COLO668 (cell line): ENCODE measurements around the gene COA8.
"Not testable (repeated sequence)": the region's sequence is repeated elsewhere in the genome, so short reads cannot be mapped to it uniquely, and the experiment has no call there.

Experiments used
- DNase-seq: peaks from one replicate; lab custom pipeline; 2025; ENCODE audit not compliant: unreplicated experiment; lab: John Stamatoyannopoulos, UW

The COA8 gene

GRCh38 chr14:103525430-103526246 is 37.1 kb upstream of the COA8 start:
- not testable (repeated sequence) for DNase-seq

- no peak for DNase-seq
Observed at GRCh38 chr14:103526247-103526913, 36.4 kb upstream of the COA8 start.

GRCh38 chr14:103526914-103527248 is 35.9 kb upstream of the COA8 start:
- DNase-seq, result no peak

GRCh38 chr14:103527408-103528145 is 35.2 kb upstream of the COA8 start:
- no peak for DNase-seq

GRCh38 chr14:103528146-103528586 is 34.6 kb upstream of the COA8 start:
- DNase-seq, result peak; percentile 49

GRCh38 chr14:103528587-103529382 is 34.0 kb upstream of the COA8 start, which contains the start of gene TRMT61A:
TSS of gene TRMT61A (plus strand) at chr14:103529196. CDS start at chr14:103529979, 783 bp downstream.
- peak; percentile 95 for DNase-seq

GRCh38 chr14:103529383-103530365 is 33.1 kb upstream of the COA8 start:
- no peak for DNase-seq

GRCh38 chr14:103530390-103530789 is 32.4 kb upstream of the COA8 start:
- DNase-seq, result no peak

GRCh38 chr14:103530831-103531230 is 31.9 kb upstream of the COA8 start:
- no peak for DNase-seq

GRCh38 chr14:103531421-103532215 is 31.1 kb upstream of the COA8 start:
- no peak for DNase-seq

GRCh38 chr14:103532216-103533136 is 30.3 kb upstream of the COA8 start:
- no peak for DNase-seq

GRCh38 chr14:103533137-103533998 is 29.4 kb upstream of the COA8 start:
- no peak for DNase-seq

GRCh38 chr14:103533999-103534575 is 28.7 kb upstream of the COA8 start:
- DNase-seq, result no peak

GRCh38 chr14:103534576-103535061 is 28.1 kb upstream of the COA8 start:
- DNase-seq, result no peak

- no peak for DNase-seq
Observed at GRCh38 chr14:103535081-103535890, 27.5 kb upstream of the COA8 start.
